Brain microvascular endothelial cell (primary cell): Measurements from ENCODE around the gene OR10AD1.

Experiments
- DNase-seq: peaks from one replicate; pipeline ENCODE4 v3.0.0-alpha.2; 2020
- H3K27ac ChIP-seq: fragments of 250-450 bp; sonication (Bioruptor Pico); 2 replicates; pipeline ENCODE4 v1.5.1; 2020; ENCODE audit warnings: mild to moderate bottlenecking, moderate library complexity
- H3K27me3 ChIP-seq: fragments of 250-450 bp; sonication (Bioruptor Pico); replicated peaks from 2 replicates; pipeline ENCODE4 v1.5.1; 2020; ENCODE audit warnings: mild to moderate bottlenecking
- H3K36me3 ChIP-seq: fragments of 250-450 bp; sonication (Bioruptor Pico); replicated peaks from 2 replicates; pipeline ENCODE4 v1.5.1; 2020; ENCODE audit warnings: mild to moderate bottlenecking
- H3K4me3 ChIP-seq: 2 replicates; pipeline ENCODE4 v1.5.1; 2011; ENCODE audit warnings: low read depth, mild to moderate bottlenecking, control low read depth, low read length, moderate library complexity
- CTCF ChIP-seq: IDR thresholded peaks from 2 replicates; pipeline ENCODE4 v1.5.1; 2011; ENCODE audit warnings: low read depth, mild to moderate bottlenecking, moderate library complexity, low read length, control low read depth, inconsistent platforms; ENCODE audit errors: missing control alignments
- in situ Hi-C: cut with HindIII; loops from 2 replicates; pipeline ENCODE4 v1.10.0; 2017; ENCODE audit warnings: low sequenced_read_pairs, low pct_ligation_motif_present

OR10AD1 gene

GRCh38 chr12:48175613-48176416, 27.3 kb downstream of the OR10AD1 start:
- TF ChIP-seq CTCF, result no peak
- in situ Hi-C loops, result no loop called here
- no peak overlapping the region for H3K27ac ChIP-seq
- peaks cover 32% of the 10 kb centered on the region for H3K27me3 ChIP-seq
- no peak for DNase-seq
- H3K36me3 ChIP-seq, result no peaks in the 10 kb centered on the region
- no peak overlapping the region for H3K4me3 ChIP-seq

- Histone ChIP-seq H3K4me3 (no peak overlapping the region), H3K27ac (no peak overlapping the region), H3K27me3 (no peaks in the 10 kb centered on the region), H3K36me3 (no peaks in the 10 kb centered on the region)
- in situ Hi-C loops, result no loop called here
- DNase-seq, result no peak
- TF ChIP-seq CTCF, result no peak
Observed at GRCh38 chr12:48169011-48169410, 34.1 kb downstream of the OR10AD1 start.

- DNase-seq, result no peak
- H3K27ac ChIP-seq, result no peak overlapping the region
- TF ChIP-seq CTCF, result peak; percentile 94
- H3K36me3 ChIP-seq, result no peaks in the 10 kb centered on the region
- no peaks in the 10 kb centered on the region for H3K27me3 ChIP-seq
- no peak overlapping the region for H3K4me3 ChIP-seq
- in situ Hi-C loops, result no loop called here
Observed at GRCh38 chr12:48165089-48165981, 37.8 kb downstream of the OR10AD1 start.

GRCh38 chr12:48164451-48164850, 38.6 kb downstream of the OR10AD1 start:
- TF ChIP-seq CTCF, result no peak
- no peak overlapping the region for H3K27ac ChIP-seq
- DNase-seq, result no peak
- no peaks in the 10 kb centered on the region for H3K27me3 ChIP-seq
- H3K4me3 ChIP-seq, result no peak overlapping the region
- in situ Hi-C loops, result no loop called here
- H3K36me3 ChIP-seq, result no peaks in the 10 kb centered on the region

GRCh38 chr12:48163150-48163747, 39.8 kb downstream of the OR10AD1 start:
- H3K27me3 ChIP-seq, result no peaks in the 10 kb centered on the region
- no peak overlapping the region for H3K27ac ChIP-seq
- in situ Hi-C loops, result no loop called here
- no peaks in the 10 kb centered on the region for H3K36me3 ChIP-seq
- H3K4me3 ChIP-seq, result no peak overlapping the region
- no peak for DNase-seq
- no peak for TF ChIP-seq CTCF
